Measurements from ENCODE around the gene SPG7.

Gene SPG7

DNA sequence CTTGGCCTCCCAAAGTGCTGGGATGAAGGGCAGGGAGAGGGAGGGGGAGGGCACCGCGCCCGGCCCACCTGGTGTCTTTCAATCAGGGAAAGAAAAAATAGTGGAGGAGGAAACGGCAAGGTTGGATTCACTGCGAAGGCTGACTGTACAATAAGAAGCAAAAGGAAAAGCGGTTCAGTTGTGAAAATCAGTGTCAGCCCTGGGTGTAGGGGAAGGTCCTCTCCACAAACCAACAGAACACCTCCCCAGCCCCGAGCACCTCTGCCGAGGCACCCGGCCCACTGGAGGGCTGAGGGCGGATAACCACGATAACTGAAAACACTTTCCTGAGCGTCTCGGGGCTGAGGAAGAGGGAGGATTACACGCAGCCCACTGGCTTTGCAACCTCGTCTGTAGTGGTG is 1.4 kb upstream of the SPG7 start:
- DNase-seq (ENCODE audit: low spot score in 2 of 2) (peak; percentile 34 to 46), ATAC-seq (replicated peaks; ENCODE audit: extremely low read depth, poor library complexity, severe bottlenecking) (peak; percentile 10)
- H3K4me1 Mint-ChIP-seq = peaks cover 22% of the 10 kb centered on the region
- H3K9me3 Mint-ChIP-seq = no peaks in the 10 kb centered on the region
- H3K36me3 Mint-ChIP-seq (ENCODE audit: insufficient read depth) = peaks cover 11% of the 10 kb centered on the region
- H3K4me3 Mint-ChIP-seq = peak overlapping the region; percentile 72
- H3K27ac Mint-ChIP-seq (ENCODE audit: low read depth) = peak overlapping the region; percentile 64
- H3K27me3 Mint-ChIP-seq = no peaks in the 10 kb centered on the region

DNA sequence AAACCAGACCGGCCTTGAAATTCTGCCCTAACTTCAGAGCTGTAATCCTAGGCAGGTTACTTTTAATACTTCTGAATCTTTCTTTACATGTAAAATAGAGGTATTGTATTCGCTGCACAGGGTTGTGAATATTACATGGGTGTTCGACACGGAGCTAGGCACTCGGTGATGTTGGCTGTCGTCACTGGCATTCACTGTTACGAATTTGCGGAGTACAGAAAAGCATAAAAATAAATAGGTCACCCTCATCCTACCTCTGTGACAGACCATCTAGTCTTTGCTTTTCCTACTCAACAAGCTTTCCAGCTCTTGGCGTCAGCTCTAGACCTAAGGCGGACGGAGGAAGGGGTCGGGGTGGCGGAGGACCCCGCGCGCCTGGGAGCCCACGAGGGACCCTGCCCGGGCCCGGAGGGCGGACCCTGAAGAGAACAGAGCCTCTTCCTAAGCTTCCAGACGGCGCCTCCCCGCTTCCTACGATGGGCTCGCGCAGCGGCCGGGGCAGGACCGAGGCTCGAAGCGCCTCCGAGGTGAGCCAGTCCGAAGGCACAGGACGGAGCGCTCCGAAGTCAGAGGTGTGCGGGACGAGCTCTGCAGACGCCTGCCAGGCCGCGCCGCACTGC is 879 bp upstream of the SPG7 start:
- Mint-ChIP-seq H3K36me3 (ENCODE audit: insufficient read depth) (peaks cover 15% of the 10 kb centered on the region), H3K9me3 (no peaks in the 10 kb centered on the region), H3K4me3 (peak overlapping the region; percentile 72), H3K27me3 (no peaks in the 10 kb centered on the region), H3K27ac (ENCODE audit: low read depth) (peak overlapping the region; percentile 64), H3K4me1 (peaks cover 22% of the 10 kb centered on the region)
- ATAC-seq (replicated peaks; ENCODE audit: extremely low read depth, poor library complexity, severe bottlenecking) = no peak
- no peak for DNase-seq (ENCODE audit: low spot score in 2 of 2)

DNA sequence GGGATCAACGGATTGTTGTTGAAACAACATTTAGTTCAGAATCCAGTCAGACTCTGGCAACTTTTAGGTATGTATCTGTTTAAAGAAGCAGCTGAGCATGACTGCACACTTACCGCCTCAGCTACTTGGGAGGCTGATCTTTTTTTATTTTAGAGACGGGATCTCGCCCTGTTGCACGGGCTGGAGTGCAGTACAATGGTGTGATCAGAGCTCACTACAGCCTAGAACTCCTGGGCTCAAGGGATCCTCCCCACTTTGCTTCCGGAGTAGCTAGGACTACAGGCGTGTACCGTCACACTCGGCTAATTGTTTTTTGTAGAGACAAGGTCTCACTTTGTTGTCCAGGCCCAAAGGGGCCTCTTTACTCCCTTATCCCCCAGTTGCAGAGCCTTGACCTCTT is 2.3 kb downstream of the SPG7 start:
- no peak for DNase-seq (ENCODE audit: low spot score in 2 of 2)
- Mint-ChIP-seq H3K27ac (ENCODE audit: low read depth) (peak overlapping the region; percentile 16), H3K4me3 (no peak overlapping the region)

DNA sequence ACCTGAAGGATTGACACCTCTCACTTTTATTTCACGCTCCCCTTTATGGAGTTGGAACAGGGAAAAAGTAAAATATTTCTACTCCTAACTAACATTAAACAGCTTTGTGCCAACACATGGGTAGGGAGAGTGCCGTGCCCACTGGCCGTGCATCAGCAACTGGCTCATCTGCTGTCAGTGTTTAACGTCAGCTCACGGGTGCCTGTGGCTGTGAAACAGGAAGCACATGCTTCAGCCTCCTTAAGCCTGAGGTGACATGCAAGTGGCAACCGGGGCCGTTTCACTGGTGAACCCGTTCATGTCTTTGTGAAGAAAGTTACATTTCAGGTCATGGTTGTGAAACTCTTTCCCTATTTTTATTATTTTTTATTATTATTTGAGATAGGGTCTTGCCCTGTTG is 3.2 kb downstream of the SPG7 start:
- Mint-ChIP-seq H3K4me1 (peaks cover 8% of the 10 kb centered on the region), H3K27ac (ENCODE audit: low read depth) (no peak overlapping the region), H3K27me3 (no peaks in the 10 kb centered on the region), H3K4me3 (no peak overlapping the region), H3K36me3 (ENCODE audit: insufficient read depth) (peaks cover 31% of the 10 kb centered on the region), H3K9me3 (no peaks in the 10 kb centered on the region)
- no peak for ATAC-seq (replicated peaks; ENCODE audit: extremely low read depth, poor library complexity, severe bottlenecking)
- no peak for DNase-seq (ENCODE audit: low spot score in 2 of 2)

More for the DNA sequence above, 2.3 kb downstream of the SPG7 start:
- H3K27me3 Mint-ChIP-seq = no peaks in the 10 kb centered on the region
- no peaks in the 10 kb centered on the region for H3K9me3 Mint-ChIP-seq
- H3K36me3 Mint-ChIP-seq (ENCODE audit: insufficient read depth) = peaks cover 35% of the 10 kb centered on the region
- peaks cover 16% of the 10 kb centered on the region for H3K4me1 Mint-ChIP-seq
- no peak for ATAC-seq (replicated peaks; ENCODE audit: extremely low read depth, poor library complexity, severe bottlenecking)

DNA sequence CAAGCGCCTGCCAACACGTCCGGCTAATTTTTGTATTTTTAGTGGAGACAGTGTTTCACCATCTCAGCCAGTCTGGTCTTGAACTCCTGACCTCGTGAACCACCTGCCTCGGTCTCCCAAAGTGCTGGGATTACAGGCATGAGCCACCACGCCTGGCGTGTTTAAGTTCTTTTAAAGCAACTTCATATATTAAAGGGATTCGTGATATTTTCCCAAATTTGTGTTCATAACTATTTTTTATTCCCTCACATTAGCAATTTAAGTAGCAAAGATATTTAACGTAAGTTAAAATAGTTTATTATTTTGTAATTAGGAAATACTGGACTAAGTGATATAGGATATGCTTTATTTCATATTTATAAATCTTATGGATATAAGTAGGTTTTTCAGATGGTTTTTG is 4.2 kb downstream of the SPG7 start:
- ATAC-seq (replicated peaks; ENCODE audit: extremely low read depth, poor library complexity, severe bottlenecking) = no peak
- Mint-ChIP-seq H3K9me3 (no peaks in the 10 kb centered on the region), H3K4me3 (no peak overlapping the region), H3K4me1 (no peaks in the 10 kb centered on the region), H3K27ac (ENCODE audit: low read depth) (no peak overlapping the region), H3K36me3 (ENCODE audit: insufficient read depth) (peaks cover 41% of the 10 kb centered on the region), H3K27me3 (no peaks in the 10 kb centered on the region)
- no peak for DNase-seq (ENCODE audit: low spot score in 2 of 2)

DNA sequence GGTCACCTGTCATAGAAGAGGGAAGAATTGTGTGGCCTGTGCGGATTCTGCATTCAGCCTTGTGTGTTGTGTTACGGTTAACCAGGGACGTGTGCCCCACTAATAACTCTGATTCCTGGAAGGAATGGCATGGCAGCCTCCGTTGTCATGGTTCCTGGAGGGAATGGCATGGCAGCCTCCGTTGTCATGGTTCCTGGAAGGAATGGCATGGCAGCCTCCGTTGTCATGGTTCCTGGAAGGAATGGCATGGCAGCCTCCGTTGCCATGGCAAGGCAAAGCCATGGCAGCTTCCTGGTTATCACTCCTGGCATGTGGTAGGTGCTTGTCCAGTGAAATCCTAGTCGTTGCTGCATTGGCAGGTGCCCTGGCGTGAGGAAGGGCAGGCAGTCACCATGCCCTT is 8.9 kb downstream of the SPG7 start:
- H3K27ac Mint-ChIP-seq (ENCODE audit: low read depth) = no peak overlapping the region
- no peaks in the 10 kb centered on the region for H3K27me3 Mint-ChIP-seq
- DNase-seq (ENCODE audit: low spot score in 2 of 2) (no peak), ATAC-seq (replicated peaks; ENCODE audit: extremely low read depth, poor library complexity, severe bottlenecking) (no peak)
- peaks cover 14% of the 10 kb centered on the region for H3K4me1 Mint-ChIP-seq
- no peaks in the 10 kb centered on the region for H3K9me3 Mint-ChIP-seq
- H3K4me3 Mint-ChIP-seq = no peak overlapping the region
- peaks cover 64% of the 10 kb centered on the region for H3K36me3 Mint-ChIP-seq (ENCODE audit: insufficient read depth)

DNA sequence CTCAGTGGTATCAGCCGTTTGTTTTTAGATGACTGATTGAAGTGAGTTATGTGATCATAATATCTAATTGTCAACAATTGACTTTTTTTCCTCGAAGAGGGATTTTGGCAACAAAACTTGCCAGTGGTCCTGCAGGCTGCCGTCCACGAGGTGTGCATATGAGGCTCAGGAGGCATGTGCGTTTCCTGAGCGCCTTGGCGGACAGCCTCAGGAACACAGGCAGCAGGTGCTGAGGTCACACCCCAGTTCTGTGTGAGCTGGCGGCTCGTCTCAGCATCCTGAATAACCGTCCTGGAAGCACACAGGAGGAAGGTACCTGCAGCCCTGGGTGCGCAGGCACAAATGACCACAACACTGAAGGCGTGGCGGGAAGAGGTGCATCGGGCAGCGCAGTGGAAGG is 11.7 kb downstream of the SPG7 start:
- peaks cover 56% of the 10 kb centered on the region for H3K36me3 Mint-ChIP-seq (ENCODE audit: insufficient read depth)

DNA sequence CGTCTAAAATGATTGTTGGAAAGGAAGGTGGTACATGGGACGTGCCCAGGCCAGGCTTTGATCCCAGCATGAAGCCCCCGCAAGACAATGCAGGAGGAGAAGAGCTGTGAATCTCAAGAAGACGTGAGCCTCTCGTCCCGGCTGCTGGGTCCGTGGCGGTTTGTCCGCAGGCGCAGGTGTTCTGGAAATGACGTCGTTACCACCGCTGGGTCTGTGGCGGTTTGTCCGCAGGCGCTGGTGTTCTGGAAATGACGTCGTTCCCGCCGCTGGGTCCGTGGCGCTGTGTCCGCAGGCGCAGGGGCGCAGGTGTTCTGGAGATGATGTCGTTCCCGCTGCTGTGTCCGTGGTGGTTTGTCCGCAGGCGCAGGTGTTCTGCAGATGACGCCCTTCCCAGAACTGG is 14.1 kb downstream of the SPG7 start:
- Mint-ChIP-seq H3K4me3 (no peak overlapping the region), H3K27ac (ENCODE audit: low read depth) (no peak overlapping the region), H3K27me3 (no peaks in the 10 kb centered on the region), H3K9me3 (no peaks in the 10 kb centered on the region), H3K4me1 (peaks cover 14% of the 10 kb centered on the region), H3K36me3 (ENCODE audit: insufficient read depth) (peaks cover 57% of the 10 kb centered on the region)
- no peak for ATAC-seq (replicated peaks; ENCODE audit: extremely low read depth, poor library complexity, severe bottlenecking)
- no peak for DNase-seq (ENCODE audit: low spot score in 2 of 2)

More for the DNA sequence above, 11.7 kb downstream of the SPG7 start:
- Mint-ChIP-seq H3K9me3 (no peaks in the 10 kb centered on the region), H3K4me3 (no peak overlapping the region), H3K4me1 (peaks cover 14% of the 10 kb centered on the region), H3K27ac (ENCODE audit: low read depth) (peak overlapping the region; percentile 57), H3K27me3 (no peaks in the 10 kb centered on the region)
- no peak for DNase-seq (ENCODE audit: low spot score in 2 of 2)
- no peak for ATAC-seq (replicated peaks; ENCODE audit: extremely low read depth, poor library complexity, severe bottlenecking)

DNA sequence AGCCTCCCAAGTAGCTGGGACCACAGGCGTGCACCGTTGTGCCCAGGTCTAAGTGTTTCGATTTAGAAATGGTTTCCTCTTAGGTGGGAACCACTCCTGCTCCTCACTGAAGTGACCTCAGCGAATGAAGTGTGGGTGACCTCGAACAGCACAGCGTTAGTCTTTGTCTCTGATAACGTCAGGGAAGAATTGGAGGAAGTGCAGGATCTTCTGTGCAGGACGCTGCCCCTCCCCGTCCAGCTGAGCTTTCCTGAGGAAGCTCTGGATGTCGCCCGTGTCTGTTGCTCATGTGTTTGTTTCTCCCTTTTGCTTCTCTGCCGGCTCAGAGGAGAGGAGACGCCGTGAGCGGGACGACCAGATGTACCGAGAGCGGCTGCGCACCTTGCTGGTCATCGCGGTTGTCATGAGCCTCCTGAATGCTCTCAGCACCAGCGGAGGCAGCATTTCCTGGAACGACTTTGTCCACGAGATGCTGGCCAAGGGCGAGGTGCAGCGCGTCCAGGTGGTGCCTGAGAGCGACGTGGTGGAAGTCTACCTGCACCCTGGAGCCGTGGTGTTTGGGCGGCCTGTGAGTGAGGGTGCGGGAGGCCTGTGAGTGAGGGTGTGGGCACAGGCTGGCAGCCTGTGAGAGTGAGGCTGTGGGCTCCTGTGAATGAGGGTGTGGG is 15.6 kb downstream of the SPG7 start:
- ATAC-seq (replicated peaks; ENCODE audit: extremely low read depth, poor library complexity, severe bottlenecking) (no peak), DNase-seq (ENCODE audit: low spot score in 2 of 2) (no peak)
- Mint-ChIP-seq H3K9me3 (no peaks in the 10 kb centered on the region), H3K4me3 (no peak overlapping the region), H3K27ac (ENCODE audit: low read depth) (no peak overlapping the region), H3K27me3 (no peaks in the 10 kb centered on the region), H3K4me1 (peaks cover 6% of the 10 kb centered on the region), H3K36me3 (ENCODE audit: insufficient read depth) (peaks cover 53% of the 10 kb centered on the region)

DNA sequence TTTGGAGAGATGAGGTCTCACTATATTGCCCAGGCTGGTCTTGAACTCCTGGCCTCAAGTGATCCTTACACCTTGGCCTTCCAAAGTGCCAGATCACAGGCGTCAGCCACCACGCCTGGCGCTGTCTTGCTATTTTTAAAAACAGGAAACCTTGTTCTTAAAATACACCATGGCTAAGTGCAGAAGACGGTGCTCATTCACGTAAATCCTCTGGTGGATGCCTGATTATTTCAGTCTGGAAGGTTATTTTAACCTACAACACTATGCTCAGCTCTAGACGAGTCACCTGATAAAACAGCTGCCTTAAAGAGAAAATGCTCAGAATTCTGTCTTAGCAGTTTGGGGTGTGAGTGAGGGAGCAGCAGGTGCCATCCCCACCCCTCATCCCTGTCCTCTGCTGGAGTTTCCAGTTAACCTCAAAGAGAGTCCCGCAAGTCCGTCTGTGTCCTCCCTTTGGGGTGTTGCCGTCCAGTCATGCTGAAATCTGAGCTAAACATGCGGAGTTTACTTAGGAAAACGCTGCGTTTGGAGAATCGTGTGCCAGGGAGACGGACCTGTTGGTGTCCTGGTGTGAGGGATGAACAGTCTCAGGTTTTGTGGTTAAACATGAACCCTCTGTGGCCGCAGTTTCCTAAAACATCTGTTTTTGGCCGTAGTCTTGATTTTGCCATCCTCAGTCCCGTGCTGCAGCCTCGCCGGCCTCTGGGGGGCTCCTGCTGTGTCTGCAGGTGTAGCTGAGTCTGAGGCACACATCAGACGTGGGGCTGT is 17.1 kb downstream of the SPG7 start:
- Mint-ChIP-seq H3K9me3 (no peaks in the 10 kb centered on the region), H3K27ac (ENCODE audit: low read depth) (no peak overlapping the region), H3K27me3 (no peaks in the 10 kb centered on the region), H3K4me3 (no peak overlapping the region), H3K4me1 (peaks cover under 1% of the 10 kb centered on the region), H3K36me3 (ENCODE audit: insufficient read depth) (peaks cover 52% of the 10 kb centered on the region)
- no peak for DNase-seq (ENCODE audit: low spot score in 2 of 2)
- no peak for ATAC-seq (replicated peaks; ENCODE audit: extremely low read depth, poor library complexity, severe bottlenecking)

DNA sequence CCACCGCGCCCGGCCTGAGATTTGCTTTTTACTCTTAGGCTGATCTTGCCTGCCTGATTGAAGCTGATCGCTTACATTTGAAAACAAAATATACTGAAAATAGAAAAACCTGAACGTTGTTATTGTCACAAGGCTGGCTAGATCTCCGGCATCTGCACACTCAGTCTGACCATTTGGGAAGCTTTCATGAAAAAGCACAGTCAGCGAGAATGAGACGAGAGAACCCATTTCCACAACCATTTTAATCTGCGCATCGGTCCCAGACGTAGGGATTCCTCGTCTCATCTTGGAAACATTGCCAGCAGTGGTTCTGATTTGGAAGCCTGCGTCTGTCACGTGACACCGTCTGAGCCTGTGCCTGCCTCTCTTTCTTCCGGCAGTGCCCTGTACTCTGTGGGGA is 20.9 kb downstream of the SPG7 start:
- Mint-ChIP-seq H3K36me3 (ENCODE audit: insufficient read depth) (peaks cover 62% of the 10 kb centered on the region), H3K4me1 (peaks cover 3% of the 10 kb centered on the region), H3K9me3 (no peaks in the 10 kb centered on the region), H3K27me3 (no peaks in the 10 kb centered on the region), H3K27ac (ENCODE audit: low read depth) (no peak overlapping the region), H3K4me3 (no peak overlapping the region)
- ATAC-seq (replicated peaks; ENCODE audit: extremely low read depth, poor library complexity, severe bottlenecking) (no peak), DNase-seq (ENCODE audit: low spot score in 2 of 2) (no peak)

DNA sequence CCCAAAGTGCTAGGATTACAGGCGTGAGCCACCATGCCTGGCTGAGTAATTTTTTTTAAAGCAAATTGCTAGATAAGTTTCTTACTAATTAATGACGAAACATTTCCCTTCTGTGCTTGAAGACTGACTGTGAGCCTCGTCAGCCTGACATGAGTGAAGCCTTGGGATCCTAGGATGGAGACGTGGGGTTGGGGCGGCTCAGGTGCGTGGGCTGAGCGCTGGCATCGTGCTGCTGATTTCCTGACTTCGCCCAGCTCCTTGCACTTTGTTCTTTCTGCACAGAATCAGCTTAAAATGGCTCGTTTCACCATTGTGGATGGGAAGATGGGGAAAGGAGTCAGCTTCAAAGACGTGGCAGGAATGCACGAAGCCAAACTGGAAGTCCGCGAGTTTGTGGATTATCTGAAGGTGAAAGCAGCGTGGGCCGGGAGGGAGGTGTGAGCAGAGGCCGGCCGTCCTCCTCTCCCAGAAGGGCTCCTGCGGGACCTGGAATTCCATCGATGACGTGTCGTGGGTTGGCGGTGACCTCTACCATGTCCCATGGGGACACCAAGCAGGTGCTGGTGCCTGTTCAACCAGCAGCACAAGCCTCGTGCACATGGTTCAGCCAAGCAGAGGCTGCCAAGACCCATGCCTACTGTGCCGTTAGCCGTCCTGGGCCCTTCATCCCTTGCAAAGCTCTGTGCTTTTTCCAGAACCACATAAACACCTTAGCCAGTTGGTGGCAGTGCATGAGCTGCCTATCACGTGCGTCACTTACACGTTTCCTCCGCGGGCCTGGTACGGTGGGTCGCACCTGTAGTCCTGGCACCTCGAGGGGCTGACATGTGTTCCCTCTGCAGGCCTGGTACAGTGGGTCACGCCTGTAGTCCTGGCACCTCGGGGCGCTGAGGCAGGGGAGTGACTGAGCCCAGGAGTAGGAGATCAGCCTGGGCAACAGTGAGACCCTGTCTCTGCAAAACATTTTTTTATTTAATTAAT is 22.5 kb downstream of the SPG7 start:
- Mint-ChIP-seq H3K9me3 (no peaks in the 10 kb centered on the region), H3K27ac (ENCODE audit: low read depth) (no peak overlapping the region), H3K4me1 (peaks cover 16% of the 10 kb centered on the region), H3K36me3 (ENCODE audit: insufficient read depth) (peaks cover 55% of the 10 kb centered on the region), H3K27me3 (no peaks in the 10 kb centered on the region), H3K4me3 (no peak overlapping the region)
- DNase-seq (ENCODE audit: low spot score in 2 of 2) (no peak), ATAC-seq (replicated peaks; ENCODE audit: extremely low read depth, poor library complexity, severe bottlenecking) (no peak)
